ENCODE data around the gene LUM.

LUM gene

GRCh38 chr12:91111366-91112325 is at the start of gene LUM:
LUM (minus strand) TSS chr12:91111494; CDS start chr12:91108979, 2,515 bp downstream.
- no peak for TF ChIP-seq CTCF (IDR thresholded peaks at IDR 0.05)
- peak; percentile 75 for DNase-seq (ENCODE audit: low spot score)
- peak within 1 kb of the TSS; percentile 36 to 67 for H3K27ac ChIP-seq
- H3K4me3 ChIP-seq: peak within 1 kb of the TSS; percentile 64

GRCh38 chr12:91161009-91161408 is 49.7 kb upstream of the LUM start:
- TF ChIP-seq CTCF (IDR thresholded peaks at IDR 0.05): no peak
- peak overlapping the region in 1 of 2 donors; percentile 6 for H3K27ac ChIP-seq

GRCh38 chr12:91155990-91156389 is 44.7 kb upstream of the LUM start:
- Histone ChIP-seq H3K27ac (no peak overlapping the region), H3K4me3 (no peak overlapping the region)
- DNase-seq (ENCODE audit: low spot score): no peak
- TF ChIP-seq CTCF (IDR thresholded peaks at IDR 0.05): no peak

More at GRCh38 chr12:91161009-91161408, 49.7 kb upstream of the LUM start:
- DNase-seq (ENCODE audit: low spot score): no peak
- no peak overlapping the region for H3K4me3 ChIP-seq

GRCh38 chr12:91154131-91154530 is 42.8 kb upstream of the LUM start:
- no peak for DNase-seq (ENCODE audit: low spot score)
- no peak for TF ChIP-seq CTCF (IDR thresholded peaks at IDR 0.05)
- Histone ChIP-seq H3K27ac (no peak overlapping the region), H3K4me3 (no peak overlapping the region)

GRCh38 chr12:91144053-91144452 is 32.8 kb upstream of the LUM start:
- no peak for TF ChIP-seq CTCF (IDR thresholded peaks at IDR 0.05)
- DNase-seq (ENCODE audit: low spot score): no peak
- Histone ChIP-seq H3K27ac (no peak overlapping the region), H3K4me3 (no peak overlapping the region)

GRCh38 chr12:91143206-91143605 is 31.9 kb upstream of the LUM start:
- DNase-seq (ENCODE audit: low spot score): no peak
- TF ChIP-seq CTCF (IDR thresholded peaks at IDR 0.05): no peak
- Histone ChIP-seq H3K27ac (peak overlapping the region; percentile 33 to 77), H3K4me3 (no peak overlapping the region)

GRCh38 chr12:91142221-91142631 is 30.9 kb upstream of the LUM start:
- no peak for TF ChIP-seq CTCF (IDR thresholded peaks at IDR 0.05)
- Histone ChIP-seq H3K27ac (peak overlapping the region in 1 of 2 donors; percentile 77), H3K4me3 (no peak overlapping the region)
- DNase-seq (ENCODE audit: low spot score): no peak
